ENCODE data around the gene FRS3.
A peak's percentile ranks its signal among the peaks of the same experiment; 100 is the strongest.

The FRS3 gene

DNA sequence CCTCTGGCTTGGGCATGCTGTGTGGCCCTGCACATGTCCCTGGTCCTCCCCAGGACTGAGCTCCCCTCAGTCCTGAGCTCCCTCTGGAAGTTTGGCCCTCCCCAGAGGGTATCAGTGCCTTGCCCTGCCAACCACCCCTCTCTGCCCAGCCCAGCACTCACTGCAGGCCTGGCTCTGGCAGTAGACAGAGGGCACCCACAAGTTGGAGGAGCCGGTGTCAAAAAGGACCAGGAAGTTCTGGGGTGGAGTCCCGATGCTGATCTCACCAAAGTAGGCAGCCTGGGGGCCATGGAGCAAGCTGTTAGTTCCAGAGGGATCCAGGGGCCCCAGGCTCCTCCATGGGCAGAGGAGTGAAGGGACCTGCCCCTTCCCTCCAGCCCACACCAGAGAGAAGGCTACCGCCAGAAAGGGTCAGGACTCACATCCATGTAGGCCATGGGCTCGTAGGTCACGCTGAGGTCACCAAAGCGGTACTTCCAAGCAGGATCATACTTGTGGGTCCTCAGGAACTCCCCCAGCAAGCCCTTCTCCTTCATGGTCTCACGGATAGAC, 35.4 kb downstream of the FRS3 start:
- no peak for DNase-seq

DNA sequence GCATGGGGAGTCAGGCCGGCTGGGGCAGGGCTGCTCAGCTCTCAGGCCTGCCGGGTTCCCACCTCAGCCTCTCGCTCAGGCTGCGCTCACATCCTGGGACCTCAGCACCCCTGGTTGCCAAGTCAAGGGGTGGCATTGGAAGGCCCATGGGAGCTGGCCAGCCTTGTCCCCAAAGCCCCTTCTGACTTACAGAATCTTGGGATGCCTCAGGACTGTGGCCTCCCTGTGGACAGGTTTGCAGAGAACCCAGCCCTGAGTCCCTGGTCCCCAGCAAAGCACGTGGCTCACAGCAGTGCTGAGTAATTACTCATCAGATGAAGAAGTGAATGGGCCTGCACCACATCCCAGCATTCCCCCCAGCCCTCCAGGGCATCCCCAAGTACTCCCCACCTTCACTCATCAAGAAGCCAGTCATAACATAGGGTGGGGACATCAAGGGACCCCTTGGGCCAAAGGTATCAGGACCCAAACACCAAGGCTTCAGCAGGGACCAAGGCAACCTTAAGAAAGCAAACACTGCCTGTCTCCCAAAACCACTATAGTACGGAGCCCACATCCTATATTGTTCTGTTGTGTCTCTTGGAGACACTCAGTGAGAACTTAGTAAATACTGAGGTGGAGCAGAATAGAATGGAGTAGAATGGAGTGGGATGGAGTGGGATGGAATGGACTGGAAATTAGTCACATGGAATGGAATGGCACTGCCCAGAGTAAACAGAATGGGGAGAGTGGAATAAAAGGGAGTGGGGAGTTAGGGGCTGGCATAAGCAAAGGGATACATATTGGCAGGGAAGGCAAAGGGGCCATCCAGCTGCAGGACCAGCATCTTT, 36.1 kb downstream of the FRS3 start:
- no peak for DNase-seq

DNA sequence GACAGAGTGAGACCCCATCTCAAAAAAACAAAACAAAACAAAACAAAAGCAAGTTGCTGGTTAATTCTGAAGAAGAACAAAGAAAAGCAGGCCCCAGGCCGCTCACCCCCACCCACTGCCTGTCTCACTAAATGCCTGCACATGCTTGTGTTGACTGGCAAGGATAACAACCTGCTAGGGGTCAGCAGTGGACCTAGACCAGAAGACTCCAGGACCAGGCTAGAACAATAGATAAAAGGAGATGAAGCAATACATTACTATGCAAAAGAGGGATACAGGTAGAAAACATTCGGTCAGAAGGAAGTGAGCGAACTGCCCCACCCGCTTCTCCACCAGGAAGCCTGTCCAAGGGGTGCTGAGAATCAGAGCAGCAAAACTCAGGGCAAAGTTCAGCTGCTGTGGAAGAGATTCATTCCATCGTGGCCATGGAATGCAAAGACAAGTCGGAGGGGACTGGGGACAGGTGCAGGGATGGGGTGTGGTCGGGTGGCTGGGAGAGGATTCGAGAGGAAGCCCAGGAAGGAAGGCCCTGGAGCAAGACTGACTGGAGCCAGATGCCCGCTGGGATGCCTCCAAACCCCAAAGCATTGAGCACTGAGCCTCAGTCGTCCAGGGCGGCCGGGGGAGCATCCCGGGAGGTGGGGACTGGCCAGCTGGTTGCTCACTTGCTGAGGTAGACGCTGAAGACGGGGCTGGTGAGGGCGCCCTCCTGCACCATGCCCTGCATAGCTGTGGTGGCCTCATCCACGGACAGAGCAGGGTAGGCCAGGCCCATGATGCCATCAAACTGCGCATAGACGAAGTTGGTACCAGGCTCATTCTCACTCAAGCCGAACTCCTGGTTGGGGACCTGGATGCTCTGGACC, 37.8 kb downstream of the FRS3 start:
- DNase-seq: no peak

DNA sequence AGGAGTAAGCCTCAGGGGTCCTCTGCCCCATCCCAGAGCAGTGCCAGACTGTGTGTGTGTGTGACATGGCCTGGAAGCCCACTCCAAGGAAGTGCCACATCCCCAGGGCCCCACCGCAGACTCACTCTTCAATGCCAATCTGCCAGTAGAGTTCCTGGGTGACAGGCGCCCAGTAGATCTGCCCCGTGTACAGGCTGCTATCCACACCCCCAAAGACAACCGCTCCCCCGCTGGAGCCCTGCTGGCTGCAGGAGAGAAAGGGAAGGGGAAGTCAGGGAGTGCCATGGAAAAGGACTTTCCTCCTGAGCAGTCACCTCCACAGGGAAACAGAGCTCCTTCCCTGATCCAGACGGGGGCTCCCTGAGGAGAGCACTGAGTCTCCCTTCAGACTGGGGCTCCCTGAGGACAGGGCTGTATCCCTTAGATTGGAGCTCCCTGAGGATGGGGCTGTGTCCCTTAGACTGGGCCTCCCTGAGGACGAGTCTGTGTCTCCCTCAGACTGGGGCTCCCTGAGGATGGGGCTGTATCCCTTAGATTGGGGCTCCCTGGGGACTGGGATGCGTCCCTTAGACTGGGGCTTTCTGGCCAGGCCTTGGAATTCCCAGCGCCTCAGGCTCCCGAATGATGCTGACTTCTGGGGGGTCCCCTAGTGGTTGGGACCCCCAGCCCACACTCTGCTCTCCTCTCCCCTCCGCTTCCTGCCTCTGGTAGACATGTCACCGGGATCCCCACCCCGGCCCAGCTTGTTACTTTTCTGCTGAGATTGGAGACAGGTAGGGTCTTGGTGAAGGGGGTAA, 39.1 kb downstream of the FRS3 start:
- DNase-seq: no peak

DNA sequence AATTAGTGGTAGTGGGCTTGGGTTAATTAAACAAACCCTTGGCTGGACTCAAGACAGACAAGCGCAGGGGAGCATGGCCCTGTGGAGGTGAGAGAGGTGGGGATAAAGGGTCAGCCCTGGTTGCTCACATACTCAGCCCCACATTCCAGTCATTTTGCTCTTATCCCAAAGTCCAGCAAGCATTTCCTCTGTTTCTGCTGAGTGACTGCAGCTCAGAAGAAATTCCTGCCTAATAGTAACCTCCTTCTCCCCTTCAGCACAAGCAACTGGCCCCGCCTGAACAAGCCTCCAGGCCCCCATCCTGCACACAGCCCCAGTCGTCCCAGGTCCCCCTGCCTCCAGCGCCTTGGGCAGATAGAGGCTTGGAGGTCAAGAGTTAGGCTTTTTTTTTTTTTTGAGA, 40.7 kb downstream of the FRS3 start:
- no peak for DNase-seq

DNA sequence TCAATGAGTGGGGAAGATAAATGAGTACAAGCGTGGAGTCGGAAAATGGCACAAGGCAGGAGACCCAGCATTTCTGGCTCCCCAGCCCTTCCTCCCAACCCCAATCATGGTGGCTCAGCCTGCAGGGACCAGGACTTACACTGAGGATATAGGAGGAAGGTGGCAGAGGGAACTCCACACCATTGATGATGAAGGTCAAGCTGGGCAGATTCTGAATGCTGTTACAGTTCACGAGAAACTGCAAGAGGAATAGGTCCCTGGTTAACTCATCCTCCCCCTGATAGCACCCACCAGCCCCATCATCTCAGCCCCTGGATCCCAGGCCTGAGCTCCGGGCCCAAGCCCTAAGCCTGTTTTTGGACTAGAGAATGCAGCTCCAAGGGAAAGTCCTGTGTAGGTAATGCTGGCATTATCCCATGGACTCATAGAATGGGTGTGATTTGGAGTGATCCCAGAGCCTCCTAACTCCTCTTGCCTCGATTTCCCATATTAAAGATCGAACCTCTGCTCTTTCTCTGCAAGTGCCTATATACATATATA, 42.0 kb downstream of the FRS3 start:
- no peak for DNase-seq

DNA sequence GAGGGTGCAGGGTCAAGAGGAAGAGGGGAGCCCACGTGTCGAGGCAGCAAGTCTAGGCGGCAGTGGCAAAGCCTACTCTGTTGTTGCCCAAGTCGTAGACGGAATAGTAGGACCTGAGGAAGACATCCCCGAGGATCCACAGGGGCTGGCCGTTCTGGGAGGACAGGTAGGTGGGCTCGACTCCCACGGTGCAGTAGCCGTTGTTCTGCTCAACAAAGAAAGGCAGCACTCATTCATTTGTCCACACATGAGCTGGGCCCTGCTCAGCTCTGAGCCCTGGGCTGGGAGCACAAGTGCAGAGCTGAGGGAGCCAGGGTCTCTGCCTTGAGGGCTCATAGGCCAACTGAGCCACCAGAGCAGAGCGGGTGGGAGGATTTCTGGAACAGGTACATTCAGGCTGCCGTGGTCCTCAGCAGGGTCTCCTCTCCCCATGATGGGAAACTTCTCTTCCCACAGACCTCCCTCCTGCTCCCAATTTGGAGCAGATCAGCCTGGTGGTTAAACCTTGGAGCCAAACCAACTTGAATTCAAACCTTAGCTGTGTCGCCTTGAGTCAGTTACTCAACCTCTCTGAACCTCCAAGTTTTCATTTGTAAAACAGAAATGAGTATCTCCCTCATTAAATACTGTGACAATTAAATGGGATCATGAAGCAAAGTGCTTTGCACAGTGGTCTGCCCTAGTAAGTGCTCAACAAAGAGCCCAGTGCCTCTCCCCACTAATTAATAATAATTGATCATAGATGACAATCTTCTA, 42.7 kb downstream of the FRS3 start:
- no peak for DNase-seq

DNA sequence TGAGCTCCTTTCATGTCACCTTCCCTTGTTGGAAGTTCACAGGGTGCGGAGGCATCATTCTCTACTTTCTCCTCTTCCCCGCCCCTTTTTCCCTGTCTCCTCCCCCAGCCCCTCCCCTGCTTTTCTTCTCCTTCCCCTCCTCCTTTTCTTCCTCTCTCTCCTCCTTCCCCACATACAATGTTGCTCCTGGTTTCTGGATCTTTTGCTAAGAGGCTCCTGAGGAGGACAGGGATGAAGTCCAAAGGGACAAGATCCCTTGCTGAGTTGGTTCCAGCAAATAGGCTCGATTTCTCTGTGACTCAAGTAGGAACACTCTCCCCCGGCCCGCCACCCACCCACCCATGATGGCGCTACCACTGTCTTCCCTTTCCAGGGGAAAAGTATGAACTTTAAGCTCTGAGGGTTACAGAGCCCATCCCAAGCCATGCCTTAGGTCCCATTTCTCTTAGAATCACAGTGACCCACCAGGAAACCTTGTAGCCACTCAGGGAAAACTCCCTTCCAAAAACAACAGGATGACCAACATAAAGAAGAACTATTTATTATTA, 43.4 kb downstream of the FRS3 start:
- DNase-seq: no peak

DNA sequence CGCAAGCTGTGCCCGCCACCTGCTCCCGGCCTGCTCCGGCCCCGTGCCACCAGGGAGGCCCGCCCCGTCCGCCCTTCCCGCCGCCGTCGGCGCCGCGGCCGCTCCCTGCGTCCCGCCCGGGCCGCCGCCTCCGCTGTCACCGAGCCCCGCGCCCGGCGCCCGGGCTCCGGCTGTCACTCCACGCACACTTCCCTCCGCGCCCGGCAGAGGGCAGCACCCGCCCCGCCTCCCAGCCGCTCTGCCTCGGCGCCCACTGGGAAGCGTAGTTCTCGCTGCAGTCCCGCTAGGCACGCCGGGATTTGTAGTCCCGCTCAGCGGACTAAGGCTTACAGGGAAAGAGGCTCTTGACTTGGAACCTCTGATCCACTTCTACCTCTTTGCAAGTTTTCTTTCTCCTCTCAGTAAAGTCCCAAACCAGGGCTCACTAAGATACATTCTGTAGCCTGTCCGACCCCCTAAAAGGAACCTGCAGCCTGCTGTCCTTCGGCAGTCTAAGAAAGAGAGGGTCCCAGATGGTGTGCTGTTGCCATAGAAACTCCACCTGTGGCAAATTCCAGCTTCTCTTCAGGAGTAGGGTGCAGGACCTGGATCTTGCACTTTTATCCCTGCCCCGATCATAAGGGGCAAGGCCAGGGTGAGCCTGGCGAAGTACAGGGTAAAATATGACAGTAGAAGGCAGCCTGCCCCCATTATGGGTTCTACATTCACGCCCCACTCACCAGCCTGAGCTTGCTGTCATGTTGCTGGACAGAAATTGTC, 44.1 kb downstream of the FRS3 start, which contains the start of gene TFEB:
Gene TFEB, minus strand, starts transcription at position 182 of the 759 bp plus-strand sequence. CDS start 44,395 bp downstream, outside the sequence.
- peak; percentile 52 to 97 (median 88) for DNase-seq

DNA sequence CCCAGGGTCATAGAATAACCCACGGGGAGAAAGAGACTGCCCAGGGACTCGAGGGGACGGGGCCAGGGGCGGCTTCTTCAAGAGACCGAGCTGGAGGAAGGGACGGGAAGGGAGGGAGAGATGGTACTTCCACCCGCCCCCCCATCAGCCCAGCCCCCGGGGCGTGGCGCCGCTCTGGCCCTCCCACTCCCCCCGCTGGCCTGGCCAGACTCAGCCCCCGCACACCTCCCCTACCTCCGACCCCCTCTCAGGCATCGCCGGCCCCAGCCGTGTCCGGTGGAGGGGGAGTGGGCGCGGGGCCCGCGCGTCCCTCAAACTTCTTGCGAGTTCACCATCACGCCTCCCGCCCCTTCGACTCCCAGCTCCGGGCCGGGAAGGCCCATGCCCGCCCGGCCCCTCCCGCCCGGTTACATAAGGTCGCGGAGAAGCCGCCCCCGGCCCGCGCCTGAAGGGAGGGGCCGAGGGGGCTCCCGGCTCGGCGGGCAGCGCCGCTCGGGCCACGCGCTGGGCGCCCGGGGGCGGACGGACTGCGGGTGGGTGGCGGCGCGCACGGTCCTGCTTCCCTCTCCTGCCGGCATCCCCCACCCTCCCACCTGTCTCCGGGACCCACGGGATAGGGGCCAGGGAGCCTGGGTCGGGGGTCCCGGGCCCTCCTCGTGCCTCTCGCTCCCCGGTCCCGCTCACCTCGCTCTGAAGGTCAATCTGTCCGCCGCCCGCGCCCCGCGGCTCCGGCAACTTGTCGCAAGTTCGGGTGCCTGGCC, 44.9 kb downstream of the FRS3 start:
- peak in 55 of 56 donors; percentile 55 to 96 (median 85) for DNase-seq

DNA sequence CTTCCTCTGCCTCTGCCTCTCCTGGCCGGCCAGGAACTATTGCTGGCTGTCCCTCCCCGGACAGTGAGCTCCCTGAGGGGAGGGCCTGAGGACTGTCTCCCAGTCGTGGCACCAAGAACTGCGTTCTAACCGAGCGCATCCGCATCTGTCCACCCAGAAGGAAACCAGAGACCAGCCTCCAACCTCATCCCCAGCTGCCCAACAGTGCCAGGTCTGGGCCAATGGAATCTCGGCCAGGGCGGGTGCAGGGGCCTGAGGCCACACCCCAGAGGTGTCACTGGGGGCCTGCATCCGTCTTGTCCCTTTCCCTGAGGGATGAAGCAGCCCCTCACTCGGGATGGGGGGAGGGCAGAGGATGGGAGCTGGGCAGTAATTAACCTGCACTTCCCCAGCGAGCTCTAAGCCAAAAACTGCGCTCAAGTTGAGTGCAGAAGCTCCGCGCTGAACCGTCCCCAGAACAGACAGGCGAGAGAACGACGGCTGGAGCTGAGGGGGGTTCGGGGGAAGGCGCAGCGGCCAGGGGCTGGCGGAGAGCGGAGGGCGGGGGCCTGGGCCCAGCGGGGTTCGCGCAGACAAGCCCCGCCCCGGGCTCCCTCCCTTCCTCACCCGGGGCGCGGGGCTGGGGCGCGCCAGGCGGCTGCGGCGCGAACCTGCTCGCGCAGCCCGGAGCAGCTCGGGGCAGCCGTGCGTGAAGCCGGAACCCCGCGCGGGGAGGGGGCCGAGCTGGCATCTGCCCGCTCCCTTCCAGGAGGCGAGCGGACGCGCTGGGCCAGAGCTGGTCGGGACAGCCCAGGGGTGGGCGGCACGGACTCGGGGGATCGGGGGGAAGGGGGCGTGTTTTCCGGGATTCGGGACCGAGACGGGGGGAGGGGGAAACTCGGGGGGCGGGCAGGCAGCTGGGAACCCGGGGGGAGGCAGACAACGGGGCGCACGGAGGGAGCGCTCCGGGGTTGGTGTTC, 45.7 kb downstream of the FRS3 start:
- peak in 55 of 56 donors; percentile 46 to 95 (median 86) for DNase-seq

DNA sequence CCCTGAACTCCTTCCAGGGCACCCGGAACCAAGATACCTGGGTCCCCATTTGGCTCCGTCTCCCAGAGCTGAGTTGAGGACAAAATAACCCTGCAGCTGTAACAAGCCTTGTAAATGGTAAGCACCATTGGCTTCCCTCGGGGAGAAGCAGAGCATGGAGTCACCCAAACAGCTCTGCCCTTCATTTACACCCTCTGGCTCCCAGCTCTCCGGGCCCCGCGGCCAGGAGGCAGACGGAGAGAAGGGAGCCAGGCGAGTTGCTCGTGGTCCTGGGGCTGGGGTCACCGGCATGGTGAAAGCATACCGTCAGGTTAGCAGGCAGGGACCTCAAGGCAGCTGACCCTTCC, 46.4 kb downstream of the FRS3 start:
- DNase-seq: peak in 3 of 56 donors; percentile 51 to 60 (median 60)

DNA sequence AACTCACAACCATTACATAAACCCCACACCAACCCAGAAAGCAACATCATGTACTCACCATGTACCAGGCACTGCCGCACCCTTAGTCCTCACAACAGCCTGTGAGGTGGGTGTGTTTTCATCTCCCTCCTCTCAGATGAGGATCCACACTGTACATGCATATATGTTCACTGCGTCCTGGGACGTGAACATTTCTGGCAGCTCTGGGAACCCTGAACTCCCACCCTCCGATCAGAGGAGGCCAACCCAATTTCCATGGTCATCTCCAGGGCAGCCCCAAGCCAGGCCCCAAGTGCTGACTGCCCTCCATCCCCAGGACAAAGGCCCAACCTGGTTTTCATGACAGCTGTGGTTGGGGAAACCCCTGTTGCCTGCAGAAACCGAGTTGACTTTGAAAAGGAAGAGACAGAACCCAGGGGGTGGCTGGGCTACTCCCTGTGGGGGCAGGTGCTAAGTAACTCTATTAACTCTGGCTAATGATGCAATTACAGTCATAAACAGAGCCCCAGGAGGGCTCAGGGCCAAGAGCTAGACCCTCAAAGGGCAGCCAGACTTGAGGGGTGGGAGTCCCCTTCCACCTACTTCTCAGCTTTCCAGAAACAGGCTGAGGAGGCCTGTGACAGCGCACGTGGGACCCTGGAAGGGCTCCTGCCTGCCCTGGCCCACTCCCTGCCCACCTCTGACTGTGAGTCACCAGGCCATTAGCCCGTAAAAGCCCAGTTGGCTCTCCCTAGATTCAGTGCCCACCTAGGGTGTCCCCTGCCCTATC, 46.9 kb downstream of the FRS3 start:
- DNase-seq: peak in 17 of 56 donors; percentile 26 to 58 (median 44)

DNA sequence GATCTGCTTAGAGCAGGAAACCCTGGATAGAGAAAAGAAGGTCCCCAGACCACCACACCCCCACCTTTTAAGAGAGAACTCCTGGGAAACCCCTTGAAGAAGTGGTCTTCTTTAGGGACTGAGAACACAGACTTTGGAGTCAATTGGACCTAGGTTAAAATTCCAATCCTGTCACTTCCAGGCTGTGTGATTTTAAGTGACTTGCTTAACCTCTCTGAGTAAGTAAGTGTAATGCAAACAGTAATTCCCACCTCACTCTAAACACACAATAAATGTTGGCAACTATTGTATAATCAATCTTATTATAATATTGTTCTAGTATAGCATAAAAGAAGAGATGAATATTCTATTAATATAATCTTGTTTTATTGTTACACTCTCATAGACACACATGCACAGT, 47.6 kb downstream of the FRS3 start:
- no peak for DNase-seq

DNA sequence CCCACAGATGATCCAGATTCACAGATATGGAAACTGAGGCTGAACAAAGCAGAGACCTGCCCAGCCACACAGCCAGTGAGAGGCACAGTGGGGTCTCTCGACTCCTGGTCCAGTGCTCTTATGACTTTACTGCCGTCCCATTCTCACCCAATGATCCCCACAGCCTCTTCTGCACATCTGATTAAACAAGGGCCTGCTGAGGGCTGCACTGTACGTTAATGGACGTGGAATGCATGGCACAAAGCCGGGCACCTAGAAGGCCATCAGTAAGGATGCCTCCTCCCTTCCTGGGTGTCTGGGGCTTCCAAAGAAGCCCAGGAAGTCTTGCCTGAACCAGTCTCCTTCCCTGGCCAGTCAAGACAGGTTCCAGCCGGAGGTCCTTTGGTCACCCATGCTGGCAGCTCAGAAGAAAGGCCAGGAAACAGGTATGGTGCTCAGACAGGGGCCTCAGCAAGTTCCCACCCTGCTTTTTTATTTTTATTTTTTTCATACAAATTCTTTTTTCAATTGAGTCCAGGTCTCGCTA, 48.1 kb downstream of the FRS3 start:
- DNase-seq: no peak
